Keratinocyte (primary cell): ENCODE results near the gene SH2D4B.

Source experiments
- CTCF ChIP-seq, 3 experiments: IDR thresholded peaks in 1 of 3; conservative IDR thresholded peaks in 1 of 3; optimal IDR thresholded peaks in 1 of 3; 2 replicates in 2 of 3; 3 replicates in 1 of 3; pipeline versions ENCODE3 to v1.5.1; 2011; ENCODE audit warnings: low read length in 3 of 3, mild to moderate bottlenecking in 3 of 3, moderate library complexity in 2 of 3, control low read depth in 1 of 3, inconsistent platforms in 1 of 3; ENCODE audit not compliant: insufficient read depth in 2 of 3; ENCODE audit errors: extremely low read depth in 1 of 3
- EZH2 ChIP-seq: IDR thresholded peaks from one replicate; pipeline ENCODE4 v1.6.1; 2012; ENCODE audit warnings: inconsistent platforms, mild to moderate bottlenecking, low read length, moderate library complexity

DNA sequence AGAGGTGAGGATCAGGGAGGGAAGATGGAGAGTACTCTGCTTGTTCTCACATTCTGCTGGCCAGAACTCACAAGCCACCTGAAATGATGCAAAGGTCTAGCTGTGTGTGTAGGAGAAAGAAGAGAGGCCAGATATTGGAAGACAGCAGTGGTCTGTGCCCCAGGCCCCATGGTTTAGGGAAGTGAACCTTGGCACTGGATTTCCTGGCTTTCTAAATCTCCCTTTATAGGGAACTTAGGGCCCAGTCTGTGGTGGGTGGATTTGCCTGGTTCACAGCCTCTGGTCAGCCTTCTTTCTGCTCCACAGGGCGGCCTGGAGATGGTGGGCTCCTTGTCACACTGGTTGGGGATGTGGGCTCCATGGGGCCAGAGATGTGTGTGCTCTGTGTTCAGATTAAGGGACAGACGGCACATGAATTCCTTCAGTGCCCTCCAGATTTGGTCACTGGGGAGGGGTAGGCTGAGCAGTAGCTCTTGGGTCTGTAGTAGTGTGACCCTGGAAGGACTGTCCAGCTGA is 9.5 kb upstream of the SH2D4B start:
- TF ChIP-seq CTCF (optimal IDR thresholded peaks at IDR 0.05 in 1 of 3, IDR thresholded peaks at IDR 0.05 in 1 of 3, conservative IDR thresholded peaks at IDR 0.05 in 1 of 3; ENCODE audit: extremely low read depth in 1 of 3, insufficient read depth in 2 of 3, low read length in 3 of 3) (no peak), EZH2 (no peak)
